Prostate gland (tissue), 2 donors: Measurements from ENCODE around the gene TRAP1. TPM values are rescaled to one million over a fixed set of nuclear protein-coding genes. Genes with fewer than 3 reads are reported as not detected.
A peak's percentile ranks its signal among the peaks of the same experiment; 100 is the strongest.

ENCODE experiments used
- DNase-seq: peaks from one replicate; pipeline ENCODE4 v3.0.0-alpha.2; 2019; ENCODE audit warnings: low spot score
- H3K27ac ChIP-seq, 2 donors: fragments of 200-600 bp; sonication (generic); 2 replicates each; pipeline ENCODE4 v1.5.1; 2017 to 2019
- H3K27me3 ChIP-seq: fragments of 200-600 bp; sonication (generic); replicated peaks from 2 replicates; pipeline ENCODE4 v1.5.1; 2019; ENCODE audit not compliant: insufficient read depth
- H3K36me3 ChIP-seq, 2 donors: fragments of 200-600 bp; sonication (generic); 1 replicate in 1 of 2; 2 replicates in 1 of 2; pipeline versions ENCODE4 v1.5.1 to v1.8.1; 2017 to 2019
- H3K4me1 ChIP-seq: fragments of 200-600 bp; sonication (generic); replicated peaks from 2 replicates; pipeline ENCODE4 v1.5.1; 2019
- H3K4me3 ChIP-seq, 2 donors: fragments of 200-600 bp; sonication (generic); 2 replicates each; pipeline ENCODE4 v1.5.1; 2017 to 2019
- H3K9me3 ChIP-seq: fragments of 200-600 bp; sonication (generic); 2 replicates; pipeline ENCODE4 v1.5.1; 2017
- POLR2A ChIP-seq: fragments of 450-650 bp; IDR thresholded peaks from one replicate; pipeline ENCODE4 v1.6.1; 2016; ENCODE audit warnings: antibody characterized with exemption, mild to moderate bottlenecking
- POLR2AphosphoS5 ChIP-seq: sonication (generic); formaldehyde crosslinking; IDR thresholded peaks from one replicate; pipeline ENCODE4 v1.6.1; 2017; ENCODE audit warnings: antibody characterized with exemption
- WGBS: methylation state at CpG from one replicate; pipeline ENCODE4 v1.1.5; 2018; 5-methylcytosine and 5-hydroxymethylcytosine counted together
- intact Hi-C: fragments of 100-400 bp; cut with DNase I; formaldehyde crosslinking; loops from one replicate; pipeline ENCODE4 v1.14.2; 2022
- total RNA-seq, 2 donors: library from RNA; depleted of rRNA; stranded (reverse); fragments of >200 nt; gene quantifications; one replicate each; pipeline ENCODE4 v1.1.0, GENCODE V29; 2016
- TF ChIP-seq, protein P1 (sequence below), 4 experiments: fragments of 200-600 bp in 2 of 4; fragments of 450-650 bp in 2 of 4; sonication (generic) in 2 of 4; IDR thresholded peaks; 1 replicate in 3 of 4; 2 replicates in 1 of 4; pipeline ENCODE4 v1.5.1; 2016 to 2019; ENCODE audit warnings: antibody characterized with exemption in 4 of 4, mild to moderate bottlenecking in 2 of 4, moderate library complexity in 2 of 4

TRAP1 gene
- total RNA-seq, 2 donors from 2014 or later = 71.2 to 88.6 TPM

DNA sequence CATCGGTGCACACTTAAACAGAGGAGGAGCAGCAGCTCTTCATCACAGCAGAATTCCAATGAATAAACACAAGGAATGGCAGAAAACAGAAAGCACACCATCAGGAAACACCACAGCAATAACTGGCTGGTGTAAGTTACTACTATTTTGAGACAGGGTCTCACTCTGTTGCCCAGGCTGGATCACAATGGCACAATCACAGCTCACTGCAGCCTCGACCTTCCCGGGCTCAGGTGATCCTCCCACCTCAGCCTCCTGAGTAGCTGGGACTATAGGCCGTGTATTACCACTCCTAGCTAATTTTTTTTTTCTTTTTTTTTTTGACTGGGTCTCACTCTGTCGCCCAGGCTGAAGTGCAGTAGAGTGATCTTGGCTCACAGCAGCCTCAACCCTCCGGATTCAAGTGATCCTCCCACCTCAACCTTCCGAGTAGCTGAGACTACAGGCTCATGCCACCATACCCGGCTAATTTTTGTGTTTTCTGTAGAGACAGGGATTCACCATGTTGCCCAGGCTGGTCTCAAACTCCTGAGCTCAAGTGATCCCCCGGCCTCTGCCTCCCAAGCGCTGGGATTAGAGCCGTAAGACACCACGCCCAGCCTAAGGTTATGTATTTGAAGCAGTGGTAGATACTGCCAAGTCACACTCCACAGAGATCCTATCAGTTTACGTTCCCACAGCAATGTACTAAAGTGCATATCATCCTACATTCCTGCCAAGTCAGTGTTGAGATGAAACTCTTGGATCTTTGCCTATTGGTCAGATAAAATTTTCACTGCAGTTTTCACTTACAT is 20.7 kb downstream of the TRAP1 start:
- Histone ChIP-seq H3K4me1 (no peaks in the 10 kb centered on the region), H3K27me3 (no peaks in the 10 kb centered on the region), H3K27ac (peak overlapping the region; percentile 10 to 45), H3K36me3 (no peaks in the 10 kb centered on the region), H3K4me3 (no peak overlapping the region), H3K9me3 (no peaks in the 10 kb centered on the region)
- peak; percentile 69 for DNase-seq
- intact Hi-C loops = loop anchor here (10.0 kb wide), 1 partner anchor 258 kb away; no protein-coding TSS in a partner anchor
- WGBS = 59% methylated on average over 13 of the region's 13 CpGs
- TF ChIP-seq POLR2AphosphoS5 (peak; percentile 89), POLR2A (no peak)

- H3K9me3 ChIP-seq = no peaks in the 10 kb centered on the region
- intact Hi-C loops = loop anchor here (10.0 kb wide), 1 partner anchor 259 kb away; no protein-coding TSS in a partner anchor
- H3K4me1 ChIP-seq = peaks cover 2% of the 10 kb centered on the region
- 79% methylated on average over 19 of the region's 19 CpGs for WGBS
- no peak for DNase-seq
- no peak for TF ChIP-seq POLR2A
- TF ChIP-seq, protein P1, sequence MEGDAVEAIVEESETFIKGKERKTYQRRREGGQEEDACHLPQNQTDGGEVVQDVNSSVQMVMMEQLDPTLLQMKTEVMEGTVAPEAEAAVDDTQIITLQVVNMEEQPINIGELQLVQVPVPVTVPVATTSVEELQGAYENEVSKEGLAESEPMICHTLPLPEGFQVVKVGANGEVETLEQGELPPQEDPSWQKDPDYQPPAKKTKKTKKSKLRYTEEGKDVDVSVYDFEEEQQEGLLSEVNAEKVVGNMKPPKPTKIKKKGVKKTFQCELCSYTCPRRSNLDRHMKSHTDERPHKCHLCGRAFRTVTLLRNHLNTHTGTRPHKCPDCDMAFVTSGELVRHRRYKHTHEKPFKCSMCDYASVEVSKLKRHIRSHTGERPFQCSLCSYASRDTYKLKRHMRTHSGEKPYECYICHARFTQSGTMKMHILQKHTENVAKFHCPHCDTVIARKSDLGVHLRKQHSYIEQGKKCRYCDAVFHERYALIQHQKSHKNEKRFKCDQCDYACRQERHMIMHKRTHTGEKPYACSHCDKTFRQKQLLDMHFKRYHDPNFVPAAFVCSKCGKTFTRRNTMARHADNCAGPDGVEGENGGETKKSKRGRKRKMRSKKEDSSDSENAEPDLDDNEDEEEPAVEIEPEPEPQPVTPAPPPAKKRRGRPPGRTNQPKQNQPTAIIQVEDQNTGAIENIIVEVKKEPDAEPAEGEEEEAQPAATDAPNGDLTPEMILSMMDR (IDR thresholded peaks at IDR 0.05) = no peak
- TF ChIP-seq POLR2AphosphoS5 = no peak
- no peaks in the 10 kb centered on the region for H3K27me3 ChIP-seq
- H3K27ac ChIP-seq = peak overlapping the region in 1 of 2 donors; percentile 45
- H3K36me3 ChIP-seq = no peaks in the 10 kb centered on the region
- no peak overlapping the region for H3K4me3 ChIP-seq
Observed at GRCh38 chr16:3695610-3696369, 21.5 kb downstream of the TRAP1 start.

DNA sequence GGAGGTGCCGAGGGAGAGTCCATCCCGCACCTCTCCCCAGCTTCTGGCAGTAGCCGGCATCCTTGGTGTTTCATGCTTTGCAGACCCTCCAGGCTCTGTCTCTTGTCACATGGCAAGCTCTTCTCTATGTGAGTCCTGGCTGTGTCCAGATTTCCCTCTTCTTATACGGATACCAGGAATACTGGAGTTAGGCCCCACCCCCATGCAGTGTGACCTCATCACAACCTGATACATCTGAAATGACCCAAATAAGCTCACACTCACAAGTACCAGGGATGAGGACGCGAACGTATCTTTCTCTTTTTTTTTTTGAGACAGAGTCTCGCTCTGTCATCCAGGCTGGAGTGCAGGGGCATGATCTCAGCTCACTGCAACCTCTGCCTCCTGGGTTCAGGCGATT is 23.3 kb downstream of the TRAP1 start:
- WGBS = 90% methylated on average over 9 of the region's 9 CpGs
- Histone ChIP-seq H3K36me3 (no peaks in the 10 kb centered on the region), H3K4me1 (peaks cover 4% of the 10 kb centered on the region), H3K4me3 (no peak overlapping the region), H3K27me3 (no peaks in the 10 kb centered on the region), H3K27ac (no peak overlapping the region), H3K9me3 (no peaks in the 10 kb centered on the region)
- TF ChIP-seq POLR2A = no peak
- TF ChIP-seq, protein P1 (IDR thresholded peaks at IDR 0.05) = no peak
- TF ChIP-seq POLR2AphosphoS5 = no peak
- intact Hi-C loops = loop anchor here (10.0 kb wide), 1 partner anchor 261 kb away; no protein-coding TSS in a partner anchor
- no peak for DNase-seq

GRCh38 chr16:3691761-3692160 is 25.6 kb downstream of the TRAP1 start:
- Histone ChIP-seq H3K4me1 (peaks cover 4% of the 10 kb centered on the region), H3K27me3 (no peaks in the 10 kb centered on the region), H3K9me3 (no peaks in the 10 kb centered on the region), H3K27ac (no peak overlapping the region), H3K36me3 (no peaks in the 10 kb centered on the region), H3K4me3 (no peak overlapping the region)
- TF ChIP-seq, protein P1 (IDR thresholded peaks at IDR 0.05) = no peak
- TF ChIP-seq POLR2A = no peak
- no peak for TF ChIP-seq POLR2AphosphoS5
- intact Hi-C loops = loop anchor here (10.0 kb wide), 1 partner anchor 263 kb away; no protein-coding TSS in a partner anchor
- 79% methylated on average over 12 of the region's 12 CpGs for WGBS
- no peak for DNase-seq

- H3K27ac ChIP-seq = no peak overlapping the region
- WGBS = 79% methylated on average over 19 of the region's 19 CpGs
- H3K4me1 ChIP-seq = peaks cover 4% of the 10 kb centered on the region
- H3K9me3 ChIP-seq = no peaks in the 10 kb centered on the region
- DNase-seq = no peak
- no peak for TF ChIP-seq POLR2A
- no peak for TF ChIP-seq POLR2AphosphoS5
- TF ChIP-seq, protein P1 (IDR thresholded peaks at IDR 0.05) = no peak
- H3K36me3 ChIP-seq = no peaks in the 10 kb centered on the region
- intact Hi-C loops = loop anchor here (1.0 to 10.0 kb wide), 2 partner anchors 188 to 264 kb away; no protein-coding TSS in a partner anchor
- no peak overlapping the region for H3K4me3 ChIP-seq
- no peaks in the 10 kb centered on the region for H3K27me3 ChIP-seq
Observed at GRCh38 chr16:3690980-3691720, 26.2 kb downstream of the TRAP1 start.
